Neural crest cell (in vitro differentiated cells): Measurements from ENCODE around the gene LSR. TPM values are rescaled to one million over a fixed set of nuclear protein-coding genes. Genes with fewer than 3 reads are reported as not detected.

ENCODE experiments used
- DNase-seq: peaks from one replicate; pipeline ENCODE4 v3.0.0; 2021; ENCODE audit warnings: low read depth, mixed read lengths, low spot score
- H3K27ac Mint-ChIP-seq: one replicate; pipeline ENCODE4 v1.8.0; 2021; ENCODE audit warnings: mild to moderate bottlenecking, mixed read lengths; ENCODE audit not compliant: unreplicated experiment
- H3K27me3 Mint-ChIP-seq: 2 replicates; pipeline ENCODE4 v1.8.0; 2021; ENCODE audit warnings: low read depth, mild to moderate bottlenecking, mixed read lengths
- H3K36me3 Mint-ChIP-seq: 2 replicates; pipeline ENCODE4 v1.8.0; 2021; ENCODE audit warnings: low read depth, mild to moderate bottlenecking, mixed read lengths
- H3K4me1 Mint-ChIP-seq: 2 replicates; pipeline ENCODE4 v1.8.0; 2021; ENCODE audit warnings: mixed read lengths
- H3K4me3 Mint-ChIP-seq: one replicate; pipeline ENCODE4 v1.8.0; 2021; ENCODE audit warnings: mild to moderate bottlenecking, mixed read lengths
- H3K9me3 Mint-ChIP-seq: 2 replicates; pipeline ENCODE4 v1.8.0; 2021; ENCODE audit warnings: mixed read lengths
- CTCF ChIP-seq: fragments of 200-600 bp; sonication (generic); conservative IDR thresholded peaks from 2 replicates; pipeline ENCODE4 v1.5.0; 2021; ENCODE audit warnings: antibody characterized with exemption, mild to moderate bottlenecking
- total RNA-seq: library from RNA; stranded (reverse); gene quantifications from 2 replicates; pipeline ENCODE4 v1.2.1, GENCODE V29; 2021

LSR gene
- total RNA-seq, 1 donor from 2014 or later, result 3.5 TPM

- H3K27me3 Mint-ChIP-seq, result peaks cover 4% of the 10 kb centered on the region
- H3K9me3 Mint-ChIP-seq, result no peaks in the 10 kb centered on the region
- H3K4me3 Mint-ChIP-seq, result no peak overlapping the region
- no peak for TF ChIP-seq CTCF
- H3K36me3 Mint-ChIP-seq, result no peaks in the 10 kb centered on the region
- no peak for DNase-seq
- H3K27ac Mint-ChIP-seq, result no peak overlapping the region
- H3K4me1 Mint-ChIP-seq, result peaks cover 6% of the 10 kb centered on the region
Observed at GRCh38 chr19:35205733-35206323, 43.0 kb upstream of the LSR start.

- DNase-seq, result no peak
- Mint-ChIP-seq H3K27me3 (peaks cover 2% of the 10 kb centered on the region), H3K9me3 (no peaks in the 10 kb centered on the region), H3K27ac (no peak overlapping the region), H3K4me3 (no peak overlapping the region), H3K36me3 (no peaks in the 10 kb centered on the region), H3K4me1 (peaks cover 6% of the 10 kb centered on the region)
- TF ChIP-seq CTCF, result no peak
Observed at GRCh38 chr19:35206379-35206778, 42.4 kb upstream of the LSR start.

GRCh38 chr19:35206855-35207254 is 41.9 kb upstream of the LSR start:
- Mint-ChIP-seq H3K27ac (no peak overlapping the region), H3K4me3 (no peak overlapping the region), H3K27me3 (no peaks in the 10 kb centered on the region), H3K9me3 (no peaks in the 10 kb centered on the region), H3K4me1 (peaks cover 6% of the 10 kb centered on the region), H3K36me3 (no peaks in the 10 kb centered on the region)
- no peak for DNase-seq
- TF ChIP-seq CTCF, result no peak

GRCh38 chr19:35207391-35207871 is 41.4 kb upstream of the LSR start:
- peaks cover 6% of the 10 kb centered on the region for H3K4me1 Mint-ChIP-seq
- no peak for DNase-seq
- H3K4me3 Mint-ChIP-seq, result no peak overlapping the region
- H3K27ac Mint-ChIP-seq, result no peak overlapping the region
- no peaks in the 10 kb centered on the region for H3K9me3 Mint-ChIP-seq
- H3K36me3 Mint-ChIP-seq, result no peaks in the 10 kb centered on the region
- no peak for TF ChIP-seq CTCF
- H3K27me3 Mint-ChIP-seq, result no peaks in the 10 kb centered on the region

GRCh38 chr19:35208121-35208520 is 40.7 kb upstream of the LSR start:
- no peaks in the 10 kb centered on the region for H3K36me3 Mint-ChIP-seq
- DNase-seq, result no peak
- TF ChIP-seq CTCF, result no peak
- H3K27me3 Mint-ChIP-seq, result no peaks in the 10 kb centered on the region
- peak overlapping the region; percentile 8 for H3K27ac Mint-ChIP-seq
- peaks cover 3% of the 10 kb centered on the region for H3K4me1 Mint-ChIP-seq
- no peak overlapping the region for H3K4me3 Mint-ChIP-seq
- no peaks in the 10 kb centered on the region for H3K9me3 Mint-ChIP-seq
